GM21526 (cell line): ENCODE results near the gene ANTXR1.

Source experiments
- ATAC-seq: cut with Tn5 transposase; IDR thresholded peaks from one replicate; pipeline ENCODE4 v1.9.1; 2021; ENCODE audit warnings: moderate library complexity; ENCODE audit not compliant: unreplicated experiment, low FRiP score

Gene ANTXR1

GRCh38 chr2:69175790-69176715, 163.1 kb downstream of the ANTXR1 start:
- no peak for ATAC-seq

- ATAC-seq: no peak
Observed at GRCh38 chr2:69177063-69177771, 164.2 kb downstream of the ANTXR1 start.

DNA sequence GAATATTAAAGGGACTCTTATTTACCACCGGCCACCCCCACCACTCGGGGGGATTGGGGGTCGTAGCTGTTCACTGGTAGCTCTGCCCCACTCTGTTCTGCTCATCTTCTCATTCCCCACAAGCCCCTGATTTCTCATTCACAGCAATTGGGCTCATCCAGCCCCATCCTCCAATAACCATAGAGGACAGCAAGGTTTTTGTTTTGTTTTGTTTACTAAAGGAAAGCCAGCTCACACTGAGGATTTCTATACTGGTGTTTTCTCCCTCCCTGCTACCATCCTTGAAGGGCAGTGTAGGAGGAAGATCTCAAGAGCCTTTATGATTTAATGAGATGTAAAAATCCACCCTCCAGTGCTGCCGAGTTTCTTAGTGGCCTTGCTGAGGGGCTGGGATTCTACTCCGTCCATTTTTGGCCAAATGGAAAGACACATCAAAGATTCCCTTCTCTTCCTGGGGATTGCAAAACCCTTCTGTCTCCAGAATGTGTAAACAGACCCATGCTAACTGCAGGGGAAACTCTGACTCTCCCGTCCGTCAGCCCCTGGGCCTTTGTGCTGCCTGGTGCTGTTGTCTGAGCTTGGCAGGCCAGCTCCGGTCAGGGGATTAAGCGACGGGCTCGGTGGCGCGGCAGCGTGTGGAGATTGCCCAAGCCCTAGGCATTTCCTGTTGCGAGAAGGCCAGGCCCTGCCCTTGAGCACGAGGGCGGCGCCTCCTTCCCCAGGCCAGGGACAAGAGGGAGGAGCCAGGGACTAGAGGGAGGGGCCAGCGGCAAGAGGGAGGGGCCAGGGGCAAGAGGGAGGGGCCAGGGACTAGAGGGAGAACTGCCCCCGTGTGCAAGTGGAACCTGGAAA, 165.0 kb downstream of the ANTXR1 start:
- ATAC-seq: no peak

DNA sequence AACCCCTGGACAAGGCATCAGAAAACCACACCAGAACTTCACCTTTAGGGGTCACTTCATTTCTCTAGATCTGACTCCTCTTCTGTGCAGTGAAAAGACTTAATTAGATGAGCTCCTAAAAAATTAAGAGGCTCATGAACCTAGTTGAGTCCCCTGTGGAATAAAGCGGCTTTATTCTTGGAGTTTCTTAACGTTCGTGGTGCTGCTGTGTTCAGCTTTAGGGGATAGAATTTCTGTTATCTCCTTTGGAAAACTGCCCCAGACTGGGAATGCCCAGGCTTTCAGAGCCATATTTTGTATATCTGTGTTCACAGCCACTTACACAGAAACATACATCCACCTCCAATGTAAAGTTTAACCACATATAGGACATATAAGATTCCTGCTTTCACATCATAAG, 165.8 kb downstream of the ANTXR1 start:
- ATAC-seq: no peak

GRCh38 chr2:69180227-69180626, 167.2 kb downstream of the ANTXR1 start:
- ATAC-seq: no peak

DNA sequence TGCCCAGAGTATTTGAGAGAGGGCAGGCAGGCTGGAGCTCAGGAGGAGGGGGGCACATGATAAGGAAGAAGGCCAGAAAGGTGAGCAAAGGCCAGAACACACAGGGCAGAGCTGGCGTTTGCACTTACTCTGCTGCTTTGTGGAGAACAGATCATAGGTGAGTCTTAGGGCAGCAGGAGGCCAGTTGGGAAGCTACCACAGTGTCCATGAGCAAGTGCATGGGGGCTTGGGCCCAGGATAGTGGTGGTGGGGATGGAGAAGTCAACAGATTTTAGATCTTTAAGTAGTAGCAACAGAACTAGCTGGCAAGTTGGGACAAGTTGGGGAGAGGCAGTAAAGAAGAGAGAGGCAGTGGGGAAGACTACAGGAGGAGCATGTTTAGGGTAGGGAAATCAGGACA, 168.0 kb downstream of the ANTXR1 start:
- ATAC-seq: no peak

GRCh38 chr2:69181806-69182427, 168.9 kb downstream of the ANTXR1 start:
- ATAC-seq: no peak

DNA sequence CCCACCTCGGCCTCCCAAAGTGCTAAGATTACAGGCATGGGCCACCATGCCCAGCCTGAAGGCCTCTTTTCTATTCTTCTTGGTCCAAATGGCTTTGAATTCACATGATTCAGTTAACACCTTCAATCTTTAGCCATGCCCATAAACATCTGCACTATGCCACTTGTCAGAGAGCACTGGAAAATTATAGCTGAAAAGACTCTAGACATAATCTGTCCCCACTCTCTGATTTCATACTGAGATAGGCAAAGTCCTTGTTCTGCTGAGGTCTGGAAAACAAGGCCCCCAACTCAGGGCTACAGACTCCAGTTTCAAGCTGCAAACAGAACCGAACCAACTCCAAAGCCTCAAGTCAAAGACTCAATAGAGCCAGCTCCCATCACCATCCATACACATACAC, 170.7 kb downstream of the ANTXR1 start:
- no peak for ATAC-seq

- ATAC-seq: no peak
Observed at GRCh38 chr2:69184224-69184623, 171.2 kb downstream of the ANTXR1 start.

DNA sequence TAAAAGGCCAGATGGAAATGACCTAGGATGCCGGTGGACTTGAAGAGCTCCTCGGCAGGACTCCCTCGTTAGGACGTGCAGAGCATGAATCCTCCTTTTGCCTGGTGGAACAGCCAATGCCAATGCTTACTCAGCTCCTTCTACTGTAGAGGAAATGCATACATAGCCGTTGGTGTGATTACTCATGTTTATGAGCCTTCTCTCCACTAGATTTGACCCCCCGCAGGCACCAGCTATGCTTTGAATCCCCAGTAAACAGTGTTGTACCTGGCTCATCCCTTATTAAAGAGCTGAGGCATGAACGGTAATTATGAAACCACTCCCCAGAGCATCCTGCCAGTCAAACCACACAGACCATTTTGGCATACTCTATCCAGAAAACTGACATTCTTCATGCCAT, 172.8 kb downstream of the ANTXR1 start:
- ATAC-seq: no peak

DNA sequence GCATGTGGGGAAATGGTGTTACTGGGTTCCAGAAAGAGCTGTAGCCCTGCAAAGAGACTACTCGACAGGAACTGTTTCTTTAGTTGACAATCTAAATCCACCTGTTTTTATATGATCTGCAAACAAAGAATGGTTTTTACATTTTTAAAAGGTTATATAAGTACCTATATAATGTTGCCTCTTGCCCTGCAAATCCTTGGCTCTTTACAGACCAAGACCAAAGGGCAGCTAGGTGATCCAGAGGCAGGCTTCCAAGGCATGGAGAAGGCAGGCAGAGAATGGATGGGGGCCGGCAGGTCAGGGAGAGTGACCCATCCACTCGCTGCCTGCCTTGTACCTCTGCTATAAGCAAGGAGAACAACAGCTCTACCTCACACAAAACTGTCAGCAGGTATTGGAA, 173.6 kb downstream of the ANTXR1 start:
- no peak for ATAC-seq

- no peak for ATAC-seq
Observed at GRCh38 chr2:69188182-69188900, 175.4 kb downstream of the ANTXR1 start.

- no peak for ATAC-seq
Observed at GRCh38 chr2:69190743-69191404, 177.9 kb downstream of the ANTXR1 start.

DNA sequence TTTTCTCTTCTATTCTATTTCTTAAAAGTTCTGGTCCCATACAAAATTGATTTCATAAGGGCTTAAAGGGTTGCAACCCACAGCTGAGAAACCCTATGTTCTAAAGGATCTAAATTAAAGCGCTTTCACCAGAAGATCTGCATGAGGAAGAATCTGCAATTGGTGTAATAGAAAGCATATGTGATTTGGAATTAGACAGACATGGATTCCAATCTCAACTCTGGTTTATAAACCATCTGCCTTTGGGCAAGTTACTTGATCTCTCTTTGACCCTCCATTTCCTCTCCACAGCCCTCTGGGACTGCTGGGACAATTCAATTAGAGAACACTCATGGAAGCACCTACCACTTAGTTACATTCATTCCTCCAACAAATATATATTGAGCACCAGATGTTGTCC, 178.7 kb downstream of the ANTXR1 start:
- ATAC-seq: no peak

DNA sequence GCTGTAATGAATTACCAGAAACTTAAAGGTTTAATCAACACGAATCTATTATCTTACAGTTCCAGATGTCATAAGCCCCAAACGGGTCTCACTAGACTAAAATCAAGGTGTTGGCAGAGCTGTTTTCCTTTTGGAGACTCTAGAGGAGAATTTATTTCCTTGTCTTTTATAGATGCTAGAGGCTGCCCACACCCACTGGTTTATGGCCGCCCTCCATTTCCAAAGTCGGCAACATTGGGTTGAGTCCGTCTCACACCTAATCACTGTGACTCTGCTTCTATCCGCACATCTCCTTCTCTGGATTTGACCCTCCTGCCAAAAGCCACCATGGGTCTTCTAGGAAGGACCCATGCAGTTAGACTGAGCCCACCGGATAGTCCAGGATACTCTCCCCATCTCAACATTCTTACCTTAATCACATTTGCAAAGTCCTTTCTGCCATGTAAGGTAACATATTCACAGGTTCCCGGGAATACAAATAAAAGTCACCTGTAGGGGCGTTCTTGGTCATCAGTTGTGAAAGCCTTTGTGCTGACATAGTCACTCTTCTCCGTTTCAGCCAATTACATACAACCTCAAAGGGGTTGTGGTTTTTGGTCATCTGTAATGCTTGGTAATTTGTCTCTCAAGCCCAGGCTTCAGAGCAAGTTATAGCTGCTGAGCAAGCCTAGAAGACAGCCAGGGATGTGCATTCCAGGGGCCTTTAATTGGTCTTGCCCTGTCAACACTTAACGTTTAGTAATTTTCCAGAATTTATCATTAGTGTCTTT, 179.4 kb downstream of the ANTXR1 start:
- ATAC-seq: no peak

DNA sequence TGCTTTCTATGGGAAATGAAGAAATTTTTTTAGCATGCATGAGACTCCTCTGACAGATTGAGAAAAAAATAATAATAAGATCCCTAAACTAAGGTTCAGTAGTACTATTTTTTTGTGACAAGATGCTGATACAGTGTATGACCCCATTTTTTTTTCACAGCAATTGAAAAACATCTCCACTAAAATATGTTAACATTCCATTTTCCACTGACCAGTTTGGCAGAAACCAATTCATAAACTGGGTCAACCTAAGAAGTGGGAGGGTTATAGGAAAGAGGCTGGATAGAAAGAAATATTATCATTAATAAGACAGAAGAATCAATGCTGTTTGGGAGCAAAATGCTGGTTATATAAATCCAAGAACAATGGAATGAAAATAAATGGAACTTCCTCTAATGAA, 182.7 kb downstream of the ANTXR1 start:
- ATAC-seq: no peak

DNA sequence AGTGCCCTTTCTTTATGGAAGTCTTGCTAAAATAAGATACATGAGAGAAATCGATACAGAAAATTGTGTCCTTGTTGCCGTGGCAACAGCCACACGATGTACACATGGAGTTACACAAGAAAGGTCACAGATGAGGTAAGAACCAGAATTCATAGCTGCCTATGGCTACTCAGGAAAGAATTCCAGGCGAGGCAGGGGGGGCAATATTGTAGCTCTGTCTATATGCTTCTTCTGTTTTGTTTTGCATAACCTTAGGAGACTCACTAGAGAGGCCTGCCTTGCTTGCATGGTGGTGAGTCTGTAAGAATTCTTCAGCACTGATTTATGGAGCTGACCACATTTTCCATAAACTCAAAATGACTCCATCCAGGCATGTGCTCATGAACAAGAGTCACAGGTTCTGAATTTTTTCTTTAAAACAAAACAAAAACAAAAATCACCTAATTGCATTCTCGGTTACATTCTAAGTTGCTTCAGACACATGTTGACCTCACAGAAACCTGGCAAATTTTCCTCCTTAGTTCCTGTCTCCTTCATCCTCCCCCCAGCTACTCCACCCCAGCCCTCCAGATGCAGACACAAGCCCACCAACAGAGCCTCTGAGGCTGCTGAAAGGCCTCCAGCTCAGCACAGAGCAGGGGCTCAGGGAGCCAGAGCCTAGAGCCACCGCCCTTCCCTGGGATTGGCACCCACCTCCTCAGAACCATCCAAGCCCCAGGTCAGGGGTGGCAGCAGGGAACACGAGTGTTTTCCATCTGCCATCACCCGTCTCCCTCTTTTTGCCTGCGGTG, 183.5 kb downstream of the ANTXR1 start:
- no peak for ATAC-seq

DNA sequence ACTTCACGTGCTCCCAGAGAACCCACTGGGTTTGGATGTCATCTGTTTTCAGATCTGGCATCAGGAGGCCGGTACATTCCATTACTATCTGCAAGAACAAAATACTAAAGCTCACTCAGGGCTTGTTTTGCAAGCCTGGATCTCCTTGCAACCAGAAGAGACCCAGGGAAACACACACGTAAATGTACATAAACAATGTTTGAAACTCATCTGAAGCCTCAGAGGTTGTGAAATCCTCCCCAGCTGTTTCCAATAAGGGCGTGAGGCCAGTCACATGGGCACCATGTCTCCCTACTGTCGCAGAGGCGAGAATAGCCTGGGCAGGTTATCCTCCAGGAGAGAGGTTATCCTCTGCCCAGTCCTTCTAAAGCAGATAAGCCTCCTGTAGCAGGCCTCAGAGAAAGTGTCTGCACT, 187.1 kb downstream of the ANTXR1 start:
- no peak for ATAC-seq
